Upper lobe of left lung (tissue), 4 donors: ENCODE data around the gene NCAN.

Experiments
- CTCF ChIP-seq, 6 experiments: fragments of 450-650 bp in 4 of 6; fragments of 200-600 bp in 2 of 6; sonication (generic) in 2 of 6; IDR thresholded peaks; one replicate each; pipeline ENCODE4 v1.5.1; 2016 to 2019; ENCODE audit warnings: antibody characterized with exemption in 6 of 6
- POLR2A ChIP-seq, 4 donors: fragments of 450-650 bp; IDR thresholded peaks; one replicate each; pipeline ENCODE4 v1.5.1; 2016 to 2017; ENCODE audit warnings: antibody characterized with exemption in 4 of 4, mild to moderate bottlenecking in 2 of 4
- POLR2AphosphoS5 ChIP-seq, 2 donors: sonication (generic); formaldehyde crosslinking; IDR thresholded peaks; one replicate each; pipeline ENCODE4 v1.5.1; 2017; ENCODE audit warnings: antibody characterized with exemption in 2 of 2

GRCh38 chr19:19285686-19286085 lies 73.9 kb downstream of the NCAN start:
- TF ChIP-seq POLR2AphosphoS5 (IDR thresholded peaks at IDR 0.05), result no peak
- TF ChIP-seq POLR2A (IDR thresholded peaks at IDR 0.05), result no peak
- no peak for TF ChIP-seq CTCF (IDR thresholded peaks at IDR 0.05)
